HepG2 (cell line): ENCODE results near the gene CCDC116. TPM values are rescaled to one million over a fixed set of nuclear protein-coding genes. Genes with fewer than 3 reads are reported as not detected.

ENCODE experiments used
- ARID2 ChIP-seq: sonication (generic); formaldehyde crosslinking; IDR thresholded peaks from 2 replicates; pipeline ENCODE4 v1.8.1; 2022; ENCODE audit warnings: mild to moderate bottlenecking, missing genetic modification reagents, borderline replicate concordance
- ATF7-NPFF ChIP-seq: sonication (generic); formaldehyde crosslinking; IDR thresholded peaks from 2 replicates; pipeline ENCODE4 v1.8.1; 2023; ENCODE audit warnings: mild to moderate bottlenecking, low read depth, missing genetic modification reagents, moderate library complexity
- ATRX ChIP-seq: sonication (generic); formaldehyde crosslinking; IDR thresholded peaks from 2 replicates; pipeline ENCODE4 v1.4.0; 2020; ENCODE audit warnings: missing genetic modification reagents, borderline replicate concordance
- BCL6 ChIP-seq: IDR thresholded peaks from 2 replicates; pipeline ENCODE4 v1.6.1; 2016; ENCODE audit warnings: missing genetic modification reagents, missing compliant biosample characterization
- ELF3 ChIP-seq: IDR thresholded peaks from 2 replicates; pipeline ENCODE4 v1.6.1; 2016; ENCODE audit warnings: missing genetic modification reagents, missing compliant biosample characterization
- HOXA5 ChIP-seq: sonication (generic); formaldehyde crosslinking; IDR thresholded peaks from 2 replicates; pipeline ENCODE4 v1.4.0; 2020; ENCODE audit warnings: missing genetic modification reagents
- KLF6 ChIP-seq: IDR thresholded peaks from 2 replicates; pipeline ENCODE4 v1.8.0; 2016; ENCODE audit warnings: missing biosample characterization, missing genetic modification reagents
- MED13 ChIP-seq: sonication (generic); formaldehyde crosslinking; IDR thresholded peaks from 2 replicates; pipeline ENCODE4 v1.5.0; 2020; ENCODE audit warnings: missing genetic modification reagents
- MTF2 ChIP-seq: sonication (generic); formaldehyde crosslinking; IDR thresholded peaks from 2 replicates; pipeline ENCODE4 v1.5.0; 2020; ENCODE audit warnings: missing genetic modification reagents, borderline replicate concordance
- XBP1 ChIP-seq: sonication (generic); formaldehyde crosslinking; IDR thresholded peaks from 2 replicates; pipeline ENCODE4 v1.5.0; 2020; ENCODE audit warnings: missing genetic modification reagents
- ZBTB38 ChIP-seq: sonication (generic); formaldehyde crosslinking; IDR thresholded peaks from 2 replicates; pipeline ENCODE4 v1.5.1; 2020; ENCODE audit warnings: mild to moderate bottlenecking, missing genetic modification reagents
- ZFP36 ChIP-seq: fragments of 150-350 bp; IDR thresholded peaks from 2 replicates; pipeline ENCODE4 v1.6.1; 2018; ENCODE audit warnings: borderline replicate concordance, low read length, low read depth; ENCODE audit not compliant: partially characterized antibody
- ZNF207 ChIP-seq: fragments of 450-650 bp; IDR thresholded peaks from 2 replicates; pipeline ENCODE4 v1.6.1; 2016; ENCODE audit warnings: antibody characterized with exemption, borderline replicate concordance
- ZNF253 ChIP-seq: sonication (generic); formaldehyde crosslinking; IDR thresholded peaks from 2 replicates; pipeline ENCODE4 v1.8.0; 2022; ENCODE audit warnings: mild to moderate bottlenecking, missing genetic modification reagents, borderline replicate concordance
- ZNF33B ChIP-seq: sonication (generic); formaldehyde crosslinking; IDR thresholded peaks from 2 replicates; pipeline ENCODE4 v1.5.1; 2020; ENCODE audit warnings: mild to moderate bottlenecking, missing genetic modification reagents
- ZNF556 ChIP-seq: sonication (generic); formaldehyde crosslinking; IDR thresholded peaks from 2 replicates; pipeline ENCODE4 v1.4.0; 2020; ENCODE audit warnings: mild to moderate bottlenecking, missing genetic modification reagents, borderline replicate concordance
- ZNF562 ChIP-seq: sonication (generic); formaldehyde crosslinking; IDR thresholded peaks from 2 replicates; pipeline ENCODE4 v1.8.0; 2022; ENCODE audit warnings: missing genetic modification reagents, borderline replicate concordance
- ZNF563 ChIP-seq: sonication (generic); formaldehyde crosslinking; IDR thresholded peaks from 2 replicates; pipeline ENCODE4 v1.8.0; 2022; ENCODE audit warnings: mild to moderate bottlenecking, moderate library complexity, missing genetic modification reagents
- polyA plus RNA-seq, 8 experiments: library from polyadenylated mRNA; depleted of rRNA in 3 of 8; stranded (reverse) in 7 of 8; unstranded in 1 of 8; fragments of >200 nt; fragmentation: Illumina TruSeq in 4 of 8; extraction: Trizol in 4 of 8; gene quantifications; 2 replicates each; pipeline versions ENCODE4 v1.2.1 to v1.2.3, GENCODE V29; 2011 to 2016; ENCODE audit warnings: low read depth in 4 of 8, missing spikeins in 1 of 8, mixed read lengths in 1 of 8; ENCODE audit not compliant: insufficient read depth in 1 of 8
- total RNA-seq, 5 experiments: library from RNA; depleted of rRNA; stranded (reverse); fragments of >200 nt; fragmentation: Illumina TruSeq; extraction: Trizol; gene quantifications; 2 replicates each; pipeline ENCODE4 v1.2.3, GENCODE V29; 2016; ENCODE audit warnings: low read depth in 1 of 5
- TF ChIP-seq, protein P1 (sequence below): sonication (generic); formaldehyde crosslinking; IDR thresholded peaks from 2 replicates; pipeline ENCODE4 v1.5.0; 2020; ENCODE audit warnings: missing genetic modification reagents, mild to moderate bottlenecking, borderline replicate concordance
- TF ChIP-seq, protein P2 (sequence below): IDR thresholded peaks from 2 replicates; pipeline ENCODE4 v1.6.1; 2016
- TF ChIP-seq, protein P3 (sequence below): sonication (generic); formaldehyde crosslinking; IDR thresholded peaks from 2 replicates; pipeline ENCODE4 v1.8.1; 2022; ENCODE audit warnings: low read depth, mild to moderate bottlenecking, missing genetic modification reagents

The CCDC116 gene
- total and polyA plus RNA-seq, 2 of the 13 experiments (the other 11 are each of a cell fraction or from before 2014, with no cell fraction given) = 0.15 to 0.33 TPM

DNA sequence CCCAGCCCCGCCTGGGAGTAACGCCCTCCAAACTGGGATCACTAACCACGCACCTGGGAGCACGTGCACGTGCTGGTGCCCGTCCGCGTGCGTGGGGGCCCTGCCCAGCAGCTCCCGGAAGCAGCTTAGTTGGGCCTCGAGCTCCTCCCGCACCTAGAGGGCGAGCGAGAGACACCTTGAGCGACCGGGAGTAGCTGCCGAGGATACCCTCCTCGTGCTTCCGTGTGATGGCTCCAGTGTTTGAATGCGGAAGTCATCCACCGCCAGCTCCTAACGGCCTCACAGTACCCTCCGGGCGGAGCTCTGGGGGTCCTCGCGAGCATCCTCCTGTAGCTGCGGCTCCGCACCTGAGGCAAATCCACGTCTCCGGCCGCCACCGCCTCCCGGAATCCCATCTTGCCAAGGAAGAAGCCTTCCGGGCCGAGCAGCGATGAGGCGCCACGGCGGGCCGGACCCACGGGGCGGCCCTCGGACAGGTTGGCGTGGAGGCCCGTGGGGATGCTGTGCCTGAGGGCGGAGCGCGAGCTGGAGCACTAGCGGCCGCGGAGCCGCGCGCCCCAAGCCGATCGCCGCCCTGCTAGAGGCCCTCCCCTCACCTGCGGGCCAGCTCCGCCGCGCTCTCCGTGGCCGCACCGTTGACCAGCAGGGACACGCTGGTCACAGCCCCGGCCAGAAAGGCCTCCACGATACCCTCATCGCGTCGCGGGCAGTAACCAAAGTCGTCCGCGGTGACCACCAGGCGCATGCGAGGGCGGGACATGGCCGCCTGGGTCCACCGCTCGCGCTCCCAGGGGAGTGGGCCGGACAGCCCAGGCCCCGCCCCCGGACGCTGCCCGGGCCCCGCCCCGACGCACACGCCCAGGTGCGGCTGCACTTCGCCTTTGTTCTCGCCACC is 3.1 kb upstream of the CCDC116 start, which contains the start of gene YDJC (continued):
- TF ChIP-seq ELF3 (CRISPR knock-in tag) (peak; percentile 99), HOXA5 (CRISPR knock-in tag) (peak; percentile 93), ZNF556 (no peak; the same call in 1 of the 2 replicates), MED13 (peak; percentile 66; the same call in 1 of the 2 replicates), ZFP36 (no peak), ZNF253 (peak; percentile 32), ZNF563 (peak; percentile 74), XBP1 (no peak; the same call in 1 of the 2 replicates), ARID2 (CRISPR knock-in tag) (peak; percentile 90; the same call in 1 of the 2 replicates), BCL6 (CRISPR knock-in tag) (peak; percentile 71), KLF6 (CRISPR knock-in tag) (peak; percentile 49; the same call in 1 of the 2 replicates), ZBTB38 (peak; percentile 98), MTF2 (0 out of 2 replicates have a peak, but pooled peaks have one; percentile 75), ZNF562 (CRISPR knock-in tag) (peak; percentile 72; the same call in 1 of the 2 replicates), ATRX (CRISPR knock-in tag) (no peak), ZNF33B (CRISPR knock-in tag) (peak; percentile 91), ATF7-NPFF (CRISPR knock-in tag) (peak; percentile 65), ZNF207 (no peak)
- TF ChIP-seq, protein P1, sequence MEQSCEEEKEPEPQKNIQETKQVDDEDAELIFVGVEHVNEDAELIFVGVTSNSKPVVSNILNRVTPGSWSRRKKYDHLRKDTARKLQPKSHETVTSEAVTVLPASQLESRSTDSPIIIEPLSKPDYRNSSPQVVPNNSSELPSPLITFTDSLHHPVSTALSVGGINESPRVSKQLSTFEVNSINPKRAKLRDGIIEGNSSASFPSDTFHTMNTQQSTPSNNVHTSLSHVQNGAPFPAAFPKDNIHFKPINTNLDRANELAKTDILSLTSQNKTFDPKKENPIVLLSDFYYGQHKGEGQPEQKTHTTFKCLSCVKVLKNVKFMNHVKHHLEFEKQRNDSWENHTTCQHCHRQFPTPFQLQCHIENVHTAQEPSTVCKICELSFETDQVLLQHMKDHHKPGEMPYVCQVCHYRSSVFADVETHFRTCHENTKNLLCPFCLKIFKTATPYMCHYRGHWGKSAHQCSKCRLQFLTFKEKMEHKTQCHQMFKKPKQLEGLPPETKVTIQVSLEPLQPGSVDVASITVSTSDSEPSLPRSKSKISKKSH (CRISPR knock-in tag) = peak; percentile 99
- TF ChIP-seq, protein P2, sequence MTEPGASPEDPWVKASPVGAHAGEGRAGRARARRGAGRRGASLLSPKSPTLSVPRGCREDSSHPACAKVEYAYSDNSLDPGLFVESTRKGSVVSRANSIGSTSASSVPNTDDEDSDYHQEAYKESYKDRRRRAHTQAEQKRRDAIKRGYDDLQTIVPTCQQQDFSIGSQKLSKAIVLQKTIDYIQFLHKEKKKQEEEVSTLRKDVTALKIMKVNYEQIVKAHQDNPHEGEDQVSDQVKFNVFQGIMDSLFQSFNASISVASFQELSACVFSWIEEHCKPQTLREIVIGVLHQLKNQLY (CRISPR knock-in tag) = peak; percentile 79
- TF ChIP-seq, protein P3, sequence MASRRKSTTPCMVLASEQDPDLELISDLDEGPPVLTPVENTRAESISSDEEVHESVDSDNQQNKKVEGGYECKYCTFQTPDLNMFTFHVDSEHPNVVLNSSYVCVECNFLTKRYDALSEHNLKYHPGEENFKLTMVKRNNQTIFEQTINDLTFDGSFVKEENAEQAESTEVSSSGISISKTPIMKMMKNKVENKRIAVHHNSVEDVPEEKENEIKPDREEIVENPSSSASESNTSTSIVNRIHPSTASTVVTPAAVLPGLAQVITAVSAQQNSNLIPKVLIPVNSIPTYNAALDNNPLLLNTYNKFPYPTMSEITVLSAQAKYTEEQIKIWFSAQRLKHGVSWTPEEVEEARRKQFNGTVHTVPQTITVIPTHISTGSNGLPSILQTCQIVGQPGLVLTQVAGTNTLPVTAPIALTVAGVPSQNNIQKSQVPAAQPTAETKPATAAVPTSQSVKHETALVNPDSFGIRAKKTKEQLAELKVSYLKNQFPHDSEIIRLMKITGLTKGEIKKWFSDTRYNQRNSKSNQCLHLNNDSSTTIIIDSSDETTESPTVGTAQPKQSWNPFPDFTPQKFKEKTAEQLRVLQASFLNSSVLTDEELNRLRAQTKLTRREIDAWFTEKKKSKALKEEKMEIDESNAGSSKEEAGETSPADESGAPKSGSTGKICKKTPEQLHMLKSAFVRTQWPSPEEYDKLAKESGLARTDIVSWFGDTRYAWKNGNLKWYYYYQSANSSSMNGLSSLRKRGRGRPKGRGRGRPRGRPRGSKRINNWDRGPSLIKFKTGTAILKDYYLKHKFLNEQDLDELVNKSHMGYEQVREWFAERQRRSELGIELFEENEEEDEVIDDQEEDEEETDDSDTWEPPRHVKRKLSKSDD (CRISPR knock-in tag) = peak; percentile 51
